ENCODE measurements around the gene ZNF723. TPM values are rescaled to one million over a fixed set of nuclear protein-coding genes. Genes with fewer than 3 reads are reported as not detected.
"Not testable (repeated sequence)": the region's sequence is repeated elsewhere in the genome, so short reads cannot be mapped to it uniquely, and the experiment has no call there.

Gene ZNF723
- total RNA-seq (not detected in 2 replicates), polyA plus RNA-seq (not detected in 2 replicates)

- Histone ChIP-seq H4K20me1 (ENCODE audit: insufficient read depth, poor library complexity, severe bottlenecking) (no peaks in the 10 kb centered on the region), H3K9me3 (ENCODE audit: low read depth) (peaks cover 3% of the 10 kb centered on the region), H3K4me1 (ENCODE audit: insufficient read depth) (no peaks in the 10 kb centered on the region), H3K27me3 (no peaks in the 10 kb centered on the region), H3K79me2 (no peaks in the 10 kb centered on the region), H3K4me2 (no peak within 1 kb of the TSS), H3K36me3 (replicated peaks; ENCODE audit: insufficient read depth, low read depth) (no peaks in the 10 kb centered on the region), H3K9me2 (replicated peaks; ENCODE audit: insufficient read depth) (no peaks in the 10 kb centered on the region), H3K27ac (no peak within 1 kb of the TSS), H3K4me3 (no peak within 1 kb of the TSS), H2AFZ (no peak within 1 kb of the TSS)
- no peak for DNase-seq (ENCODE audit: low spot score)
- TF ChIP-seq EZH2phosphoT487 (IDR thresholded peaks at IDR 0.05; ENCODE audit: low read depth, severe bottlenecking, unreplicated experiment) (no peak), EZH2 (IDR thresholded peaks at IDR 0.05; ENCODE audit: borderline replicate concordance) (no peak), CTCF (IDR thresholded peaks at IDR 0.05; ENCODE audit: poor library complexity) (no peak)
- 86% methylated on average over 31 of the region's 31 CpGs for WGBS (ENCODE audit: low lambda C conversion rate, missing lambda C conversion rate)
These were observed at the start of gene ZNF723 for GRCh38 chr19:22832031-22832762. TSS of gene ZNF723 (plus strand) at chr19:22832291. CDS start at chr19:22832380, 89 bp downstream.

- H3K9me2 ChIP-seq (replicated peaks; ENCODE audit: insufficient read depth), result no peaks in the 10 kb centered on the region
- H4K20me1 ChIP-seq (ENCODE audit: insufficient read depth, poor library complexity, severe bottlenecking), result no peaks in the 10 kb centered on the region
- no peaks in the 10 kb centered on the region for H3K36me3 ChIP-seq (replicated peaks; ENCODE audit: insufficient read depth, low read depth)
- H3K4me2 ChIP-seq, result no peak within 1 kb of the TSS
- no peak for DNase-seq (ENCODE audit: low spot score)
- 90% methylated on average over 36 of the region's 36 CpGs for WGBS (ENCODE audit: low lambda C conversion rate, missing lambda C conversion rate)
- H3K79me2 ChIP-seq, result no peaks in the 10 kb centered on the region
- no peak within 1 kb of the TSS for H2AFZ ChIP-seq
- no peak within 1 kb of the TSS for H3K4me3 ChIP-seq
- H3K9me3 ChIP-seq (ENCODE audit: low read depth), result no peaks in the 10 kb centered on the region
- no peak within 1 kb of the TSS for H3K27ac ChIP-seq
- no peaks in the 10 kb centered on the region for H3K4me1 ChIP-seq (ENCODE audit: insufficient read depth)
- no peak for TF ChIP-seq EZH2 (IDR thresholded peaks at IDR 0.05; ENCODE audit: borderline replicate concordance)
- TF ChIP-seq CTCF (IDR thresholded peaks at IDR 0.05; ENCODE audit: poor library complexity), result no peak
- TF ChIP-seq EZH2phosphoT487 (IDR thresholded peaks at IDR 0.05; ENCODE audit: low read depth, severe bottlenecking, unreplicated experiment), result no peak
- H3K27me3 ChIP-seq, result no peaks in the 10 kb centered on the region
These were observed 48.3 kb upstream of the ZNF723 start, which contains the start of gene ZNF99 for GRCh38 chr19:22783651-22784410. TSS of gene ZNF99 (minus strand) at chr19:22784151. CDS start at chr19:22784016, 135 bp downstream.

- not testable (repeated sequence) for H2AFZ ChIP-seq; H4K20me1 ChIP-seq (ENCODE audit: insufficient read depth, poor library complexity, severe bottlenecking); H3K4me2 ChIP-seq; H3K4me1 ChIP-seq (ENCODE audit: insufficient read depth); H3K4me3 ChIP-seq; H3K27me3 ChIP-seq; H3K27ac ChIP-seq; H3K9me2 ChIP-seq (replicated peaks; ENCODE audit: insufficient read depth); H3K79me2 ChIP-seq; DNase-seq (ENCODE audit: low spot score); H3K36me3 ChIP-seq (replicated peaks; ENCODE audit: insufficient read depth, low read depth); H3K9me3 ChIP-seq (ENCODE audit: low read depth)
- 94% methylated on average over 4 of the region's 4 CpGs for WGBS (ENCODE audit: low lambda C conversion rate, missing lambda C conversion rate)
These were observed 39.2 kb upstream of the ZNF723 start for GRCh38 chr19:22792863-22793262.

- H3K79me2 ChIP-seq, result no peaks in the 10 kb centered on the region
- H3K27me3 ChIP-seq, result no peaks in the 10 kb centered on the region
- H3K4me1 ChIP-seq (ENCODE audit: insufficient read depth), result no peaks in the 10 kb centered on the region
- H4K20me1 ChIP-seq (ENCODE audit: insufficient read depth, poor library complexity, severe bottlenecking), result no peaks in the 10 kb centered on the region
- H3K4me3 ChIP-seq, result no peak overlapping the region
- H2AFZ ChIP-seq, result no peak overlapping the region
- no peaks in the 10 kb centered on the region for H3K9me2 ChIP-seq (replicated peaks; ENCODE audit: insufficient read depth)
- 78% methylated on average over 5 of the region's 5 CpGs for WGBS (ENCODE audit: low lambda C conversion rate, missing lambda C conversion rate)
- no peaks in the 10 kb centered on the region for H3K36me3 ChIP-seq (replicated peaks; ENCODE audit: insufficient read depth, low read depth)
- no peak overlapping the region for H3K4me2 ChIP-seq
- H3K27ac ChIP-seq, result no peak overlapping the region
- TF ChIP-seq CTCF (IDR thresholded peaks at IDR 0.05; ENCODE audit: poor library complexity) (no peak), EZH2phosphoT487 (IDR thresholded peaks at IDR 0.05; ENCODE audit: low read depth, severe bottlenecking, unreplicated experiment) (no peak)
- H3K9me3 ChIP-seq (ENCODE audit: low read depth), result no peaks in the 10 kb centered on the region
- no peak for DNase-seq (ENCODE audit: low spot score)
These were observed 35.1 kb upstream of the ZNF723 start for GRCh38 chr19:22797040-22797439.
